Ascending aorta (tissue), 2 donors: ENCODE measurements around the gene TSPAN1. TPM values are rescaled to one million over a fixed set of nuclear protein-coding genes. Genes with fewer than 3 reads are reported as not detected.
"Not testable (repeated sequence)": the region's sequence is repeated elsewhere in the genome, so short reads cannot be mapped to it uniquely, and the experiment has no call there.

Experiments
- DNase-seq, 2 donors: peaks; one replicate each; pipeline ENCODE4 v3.0.0-alpha.2; 2019; ENCODE audit warnings: low spot score in 2 of 2
- H3K27ac ChIP-seq, 2 donors: fragments of 200-600 bp; sonication (generic); one replicate each; pipeline ENCODE4 v1.5.1; 2016 to 2017; ENCODE audit warnings: mild to moderate bottlenecking in 1 of 2
- H3K27me3 ChIP-seq: fragments of 200-600 bp; sonication (generic); one replicate; pipeline ENCODE4 v1.5.1; 2017
- H3K36me3 ChIP-seq, 2 donors: fragments of 200-600 bp; sonication (generic); one replicate each; pipeline ENCODE4 v1.5.1; 2016
- H3K4me1 ChIP-seq, 2 donors: fragments of 200-600 bp; sonication (generic); one replicate each; pipeline ENCODE4 v1.5.1; 2016 to 2017; ENCODE audit warnings: mild to moderate bottlenecking in 1 of 2
- H3K4me3 ChIP-seq, 2 donors: fragments of 200-600 bp; sonication (generic); one replicate each; pipeline ENCODE4 v1.5.1; 2016 to 2017; ENCODE audit warnings: mild to moderate bottlenecking in 1 of 2
- H3K9me3 ChIP-seq, 2 donors: fragments of 200-600 bp; sonication (generic); one replicate each; pipeline ENCODE4 v1.5.1; 2016
- intact Hi-C: fragments of 100-400 bp; cut with DNase I; formaldehyde crosslinking; loops from one replicate; pipeline ENCODE4 v1.15.1; 2023
- total RNA-seq: library from RNA; depleted of rRNA; stranded (reverse); fragments of >200 nt; gene quantifications from one replicate; pipeline ENCODE4 v1.1.0, GENCODE V29; 2016
- TF ChIP-seq, protein P1 (sequence below), 3 experiments: fragments of 200-600 bp in 2 of 3; fragments of 450-650 bp in 1 of 3; sonication (generic) in 2 of 3; IDR thresholded peaks; one replicate each; pipeline ENCODE4 v1.5.1; 2016 to 2019; ENCODE audit warnings: antibody characterized with exemption in 3 of 3, mild to moderate bottlenecking in 1 of 3, moderate library complexity in 1 of 3

Gene TSPAN1
- total RNA-seq, 1 donor from 2014 or later, result 8.9 TPM

- Histone ChIP-seq H3K27me3 (no peaks in the 10 kb centered on the region), H3K36me3 (peaks cover 12% of the 10 kb centered on the region in 2 donors), H3K4me3 (no peak overlapping the region), H3K27ac (no peak overlapping the region), H3K4me1 (peaks cover 0 to 5% of the 10 kb centered on the region in 2 donors), H3K9me3 (no peaks in the 10 kb centered on the region)
- DNase-seq, result no peak
- intact Hi-C loops, result no loop called here
- TF ChIP-seq, protein P1, sequence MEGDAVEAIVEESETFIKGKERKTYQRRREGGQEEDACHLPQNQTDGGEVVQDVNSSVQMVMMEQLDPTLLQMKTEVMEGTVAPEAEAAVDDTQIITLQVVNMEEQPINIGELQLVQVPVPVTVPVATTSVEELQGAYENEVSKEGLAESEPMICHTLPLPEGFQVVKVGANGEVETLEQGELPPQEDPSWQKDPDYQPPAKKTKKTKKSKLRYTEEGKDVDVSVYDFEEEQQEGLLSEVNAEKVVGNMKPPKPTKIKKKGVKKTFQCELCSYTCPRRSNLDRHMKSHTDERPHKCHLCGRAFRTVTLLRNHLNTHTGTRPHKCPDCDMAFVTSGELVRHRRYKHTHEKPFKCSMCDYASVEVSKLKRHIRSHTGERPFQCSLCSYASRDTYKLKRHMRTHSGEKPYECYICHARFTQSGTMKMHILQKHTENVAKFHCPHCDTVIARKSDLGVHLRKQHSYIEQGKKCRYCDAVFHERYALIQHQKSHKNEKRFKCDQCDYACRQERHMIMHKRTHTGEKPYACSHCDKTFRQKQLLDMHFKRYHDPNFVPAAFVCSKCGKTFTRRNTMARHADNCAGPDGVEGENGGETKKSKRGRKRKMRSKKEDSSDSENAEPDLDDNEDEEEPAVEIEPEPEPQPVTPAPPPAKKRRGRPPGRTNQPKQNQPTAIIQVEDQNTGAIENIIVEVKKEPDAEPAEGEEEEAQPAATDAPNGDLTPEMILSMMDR (IDR thresholded peaks at IDR 0.05), result no peak
These were observed 50.1 kb downstream of the TSPAN1 start for GRCh38 chr1:46224966-46225365.

- H3K4me1 ChIP-seq, H3K36me3 ChIP-seq, H3K27ac ChIP-seq, H3K9me3 ChIP-seq, H3K27me3 ChIP-seq, H3K4me3 ChIP-seq, DNase-seq, intact Hi-C loops: not testable (repeated sequence)
These were observed 56.3 kb downstream of the TSPAN1 start for GRCh38 chr1:46231231-46231630.

Other genes with a start within 250 kb of the TSPAN1 start
- gene PIK3R3, start 42.5 kb upstream of the TSPAN1 start, total RNA-seq, result 33.1 TPM
- gene P3R3URF, start 1.4 kb downstream of the TSPAN1 start, total RNA-seq, result not detected
- gene POMGNT1, start 23.3 kb downstream of the TSPAN1 start, total RNA-seq, result 122 TPM
- gene LURAP1, start 28.2 kb downstream of the TSPAN1 start, total RNA-seq, result 7.2 TPM
- not detected for gene RAD54L, start 72.7 kb downstream of the TSPAN1 start, total RNA-seq
- 102 TPM for gene LRRC41, start 128.5 kb downstream of the TSPAN1 start, total RNA-seq
- gene UQCRH, start 128.6 kb downstream of the TSPAN1 start, total RNA-seq, result 120 TPM
- 6.1 TPM for gene NSUN4, start 165.7 kb downstream of the TSPAN1 start, total RNA-seq
- 6.0 TPM for gene FAAH, start 219.2 kb downstream of the TSPAN1 start, total RNA-seq